Measurements from ENCODE around the gene GPR68. TPM values are rescaled to one million over a fixed set of nuclear protein-coding genes. Genes with fewer than 3 reads are reported as not detected.
A peak's percentile ranks its signal among the peaks of the same experiment; 100 is the strongest.
"Not testable (repeated sequence)": the region's sequence is repeated elsewhere in the genome, so short reads cannot be mapped to it uniquely, and the experiment has no call there.

The GPR68 gene
- total RNA-seq, 1 donor from 2014 or later, result 6.3 TPM

- H3K36me3 ChIP-seq, result peaks cover 76% of the 10 kb centered on the region
- TF ChIP-seq CTCF (IDR thresholded peaks at IDR 0.05), result no peak
- H3K27me3 ChIP-seq, result no peaks in the 10 kb centered on the region
- peak; percentile 73 for DNase-seq
- intact Hi-C loops (cut with DNase I), result no loop called here
- ATAC-seq, result peak; percentile 91
- peaks cover 18% of the 10 kb centered on the region for H3K4me1 ChIP-seq
- peak overlapping the region; percentile 79 for H3K27ac ChIP-seq
- no peak overlapping the region for H3K4me3 ChIP-seq
- H3K9me3 ChIP-seq, result no peaks in the 10 kb centered on the region
Measured at GRCh38 chr14:91202234-91202974, 42.1 kb downstream of the GPR68 start.

GRCh38 chr14:91200802-91201201 is 43.7 kb downstream of the GPR68 start:
- Histone ChIP-seq H3K4me1 (peaks cover 18% of the 10 kb centered on the region), H3K36me3 (peaks cover 77% of the 10 kb centered on the region)
- H3K4me3 ChIP-seq; intact Hi-C loops (cut with DNase I); H3K9me3 ChIP-seq; H3K27me3 ChIP-seq; DNase-seq; H3K27ac ChIP-seq; ATAC-seq: not testable (repeated sequence)

- no peak for ATAC-seq
- Histone ChIP-seq H3K9me3 (no peaks in the 10 kb centered on the region), H3K27ac (no peak overlapping the region), H3K36me3 (peaks cover 57% of the 10 kb centered on the region), H3K4me1 (peaks cover 14% of the 10 kb centered on the region), H3K4me3 (no peak overlapping the region), H3K27me3 (no peaks in the 10 kb centered on the region)
- no peak for DNase-seq
- TF ChIP-seq CTCF (IDR thresholded peaks at IDR 0.05), result no peak
- intact Hi-C loops (cut with DNase I), result no loop called here
Measured at GRCh38 chr14:91197631-91198030, 46.9 kb downstream of the GPR68 start.

- H3K36me3 ChIP-seq, result peaks cover 67% of the 10 kb centered on the region
Measured at GRCh38 chr14:91195881-91196280, 48.6 kb downstream of the GPR68 start.

GRCh38 chr14:91193069-91193468 is 51.4 kb downstream of the GPR68 start:
- ATAC-seq (no peak), DNase-seq (no peak)
- Histone ChIP-seq H3K27ac (no peak overlapping the region), H3K4me3 (no peak overlapping the region), H3K9me3 (no peaks in the 10 kb centered on the region), H3K36me3 (peaks cover 69% of the 10 kb centered on the region), H3K4me1 (no peaks in the 10 kb centered on the region), H3K27me3 (no peaks in the 10 kb centered on the region)
- intact Hi-C loops (cut with DNase I), result no loop called here
- TF ChIP-seq CTCF (IDR thresholded peaks at IDR 0.05), result no peak

More at GRCh38 chr14:91195881-91196280, 48.6 kb downstream of the GPR68 start:
- Histone ChIP-seq H3K4me3 (no peak overlapping the region), H3K27ac (no peak overlapping the region), H3K27me3 (no peaks in the 10 kb centered on the region), H3K9me3 (no peaks in the 10 kb centered on the region), H3K4me1 (no peaks in the 10 kb centered on the region)
- TF ChIP-seq CTCF (IDR thresholded peaks at IDR 0.05), result no peak
- DNase-seq, result no peak
- intact Hi-C loops (cut with DNase I), result no loop called here
- ATAC-seq, result no peak

- no peak for DNase-seq
- no peak for TF ChIP-seq CTCF (IDR thresholded peaks at IDR 0.05)
Measured at GRCh38 chr14:91190853-91191252, 53.7 kb downstream of the GPR68 start.

More at GRCh38 chr14:91190853-91191252, 53.7 kb downstream of the GPR68 start:
- Histone ChIP-seq H3K4me1 (no peaks in the 10 kb centered on the region), H3K9me3 (no peaks in the 10 kb centered on the region), H3K27ac (no peak overlapping the region), H3K4me3 (no peak overlapping the region), H3K36me3 (peaks cover 70% of the 10 kb centered on the region), H3K27me3 (no peaks in the 10 kb centered on the region)
- ATAC-seq, result no peak
- intact Hi-C loops (cut with DNase I), result no loop called here

All from upper lobe of right lung (tissue), 1 donor.